GM12878 (cell line): ENCODE results near the gene FHOD3.

ENCODE experiments used
- CBFB ChIP-seq: IDR thresholded peaks from 2 replicates; pipeline ENCODE4 v1.6.1; 2016; ENCODE audit warnings: antibody characterized with exemption, low read depth
- CTCF ChIP-seq, 3 experiments: IDR thresholded peaks in 2 of 3; conservative IDR thresholded peaks in 1 of 3; 2 replicates each; pipeline ENCODE4 v1.5.1; 2011; ENCODE audit warnings: low read depth in 3 of 3, low read length in 3 of 3, mild to moderate bottlenecking in 3 of 3, control low read depth in 2 of 3, moderate library complexity in 2 of 3, inconsistent platforms in 1 of 3, mixed read lengths in 1 of 3; ENCODE audit not compliant: control insufficient read depth in 2 of 3, insufficient read depth in 1 of 3; ENCODE audit errors: extremely low read depth in 1 of 3
- EP300 ChIP-seq, 2 experiments: fragments of 150-350 bp in 1 of 2; IDR thresholded peaks; 2 replicates each; pipeline ENCODE4 v1.6.1; 2011 to 2012; ENCODE audit warnings: low read depth in 2 of 2, low read length in 2 of 2, borderline replicate concordance in 1 of 2, improper control_type of control experiment in 1 of 2, inconsistent platforms in 1 of 2; ENCODE audit not compliant: control insufficient read depth in 1 of 2
- POLR2A ChIP-seq: IDR thresholded peaks from 2 replicates; pipeline ENCODE4 v1.6.1; 2011; ENCODE audit warnings: low read depth, mild to moderate bottlenecking, low read length
- SMC3 ChIP-seq: IDR thresholded peaks from 2 replicates; pipeline ENCODE4 v1.6.1; 2011; ENCODE audit warnings: low read length, improper control_type of control experiment, borderline replicate concordance
- USF1 ChIP-seq: IDR thresholded peaks from 2 replicates; pipeline ENCODE4 v1.6.1; 2011; ENCODE audit warnings: borderline replicate concordance, low read depth, mild to moderate bottlenecking, moderate library complexity, mixed read lengths, low read length; ENCODE audit not compliant: insufficient read depth; ENCODE audit errors: extremely low read length

GRCh38 chr18:36759167-36759776 is 461.8 kb downstream of the FHOD3 start:
- TF ChIP-seq CTCF (IDR thresholded peaks at IDR 0.05 in 2 of 3, conservative IDR thresholded peaks at IDR 0.05 in 1 of 3; ENCODE audit: control insufficient read depth in 2 of 3, extremely low read depth in 1 of 3, insufficient read depth in 1 of 3, low read depth in 3 of 3, low read length in 3 of 3) (no peak), POLR2A (no peak), EP300 (IDR thresholded peaks at IDR 0.05; ENCODE audit: borderline replicate concordance in 1 of 2, control insufficient read depth in 1 of 2, low read depth in 2 of 2, low read length in 2 of 2) (no peak), USF1 (no peak), SMC3 (no peak), CBFB (no peak)
